Endodermal cell (in vitro differentiated cells): ENCODE measurements around the gene MBLAC1. TPM values are rescaled to one million over a fixed set of nuclear protein-coding genes. Genes with fewer than 3 reads are reported as not detected.

ENCODE experiments used
- DNase-seq: peaks from one replicate; pipeline ENCODE4 v3.0.0-alpha.2; 2017
- H3K27ac ChIP-seq: 2 replicates; pipeline ENCODE4 v1.5.1; 2013; ENCODE audit warnings: mild to moderate bottlenecking, low read depth, low read length, moderate library complexity
- H3K27me3 ChIP-seq: 2 replicates; pipeline ENCODE4 v1.6.1; 2013; ENCODE audit warnings: mild to moderate bottlenecking, low read length, moderate library complexity; ENCODE audit not compliant: insufficient read depth, control insufficient read depth, poor library complexity, severe bottlenecking
- H3K36me3 ChIP-seq: 2 replicates; pipeline ENCODE4 v1.7.0; 2013; ENCODE audit warnings: mild to moderate bottlenecking, low read length, moderate library complexity; ENCODE audit not compliant: control insufficient read depth, insufficient read depth
- H3K4me1 ChIP-seq: one replicate; pipeline ENCODE4 v1.7.0; 2013; ENCODE audit warnings: low read length; ENCODE audit not compliant: control insufficient read depth, insufficient read depth
- H3K4me3 ChIP-seq: 2 replicates; pipeline ENCODE4 v1.5.1; 2013; ENCODE audit warnings: mild to moderate bottlenecking, low read length, moderate library complexity
- H3K9ac ChIP-seq: 2 replicates; pipeline ENCODE4 v1.6.1; 2013; ENCODE audit warnings: mild to moderate bottlenecking, low read length, moderate library complexity; ENCODE audit not compliant: poor library complexity, severe bottlenecking; ENCODE audit errors: extremely low read depth
- H3K9me3 ChIP-seq: 2 replicates; pipeline ENCODE4 v1.6.1; 2013; ENCODE audit warnings: mild to moderate bottlenecking, low read length, moderate library complexity; ENCODE audit not compliant: control insufficient read depth
- H3K27ac Mint-ChIP-seq: 2 replicates; pipeline ENCODE4 v1.8.0; 2020; ENCODE audit warnings: mixed read lengths
- H3K27me3 Mint-ChIP-seq: 2 replicates; pipeline ENCODE4 v1.8.0; 2021; ENCODE audit warnings: mild to moderate bottlenecking, mixed read lengths; ENCODE audit not compliant: insufficient read depth
- H3K36me3 Mint-ChIP-seq: 2 replicates; pipeline ENCODE4 v1.8.0; 2020; ENCODE audit warnings: low read depth, mixed read lengths
- H3K4me1 Mint-ChIP-seq: 2 replicates; pipeline ENCODE4 v1.8.0; 2020; ENCODE audit warnings: mixed read lengths
- H3K4me3 Mint-ChIP-seq: 2 replicates; pipeline ENCODE4 v1.8.0; 2020; ENCODE audit warnings: mild to moderate bottlenecking, moderate library complexity, mixed read lengths
- H3K9me3 Mint-ChIP-seq: 2 replicates; pipeline ENCODE4 v1.8.0; 2020; ENCODE audit warnings: mild to moderate bottlenecking, mixed read lengths
- CTCF ChIP-seq: fragments of 200-600 bp; sonication (generic); conservative IDR thresholded peaks from 2 replicates; pipeline ENCODE4 v1.5.0; 2021; ENCODE audit warnings: antibody characterized with exemption, mild to moderate bottlenecking
- WGBS, 2 experiments: methylation state at CpG; one replicate each; pipeline versions ENCODE4 v1.1.5 to v1.1.7; 2013; ENCODE audit warnings: missing lambda C conversion rate in 2 of 2, mixed read lengths in 1 of 2; ENCODE audit not compliant: insufficient coverage in 1 of 2, insufficient read length in 1 of 2; 5-methylcytosine and 5-hydroxymethylcytosine counted together
- total RNA-seq, 2 donors: library from RNA; stranded (reverse); fragmentation: NEBNext Ultra II Directional in 1 of 2; extraction: Animal tissue kit (Norgen Biotek cat#: 25700) in 1 of 2; gene quantifications; 2 replicates in 1 of 2; 3 replicates in 1 of 2; pipeline ENCODE4 v1.2.1, GENCODE V29; 2021

Gene MBLAC1
- total RNA-seq, 2 donors from 2014 or later = 1.3 to 1.4 TPM

GRCh38 chr7:100093498-100093897 is 33.3 kb upstream of the MBLAC1 start:
- DNase-seq = peak; percentile 66
- Histone ChIP-seq H3K27ac (no peak overlapping the region), H3K4me1 (peaks cover under 1% of the 10 kb centered on the region), H3K9me3 (no peaks in the 10 kb centered on the region), H3K27me3 (no peaks in the 10 kb centered on the region), H3K4me3 (no peak overlapping the region), H3K9ac (no peak overlapping the region), H3K36me3 (peaks cover 82% of the 10 kb centered on the region)
- WGBS, 2 experiments = 91 to 93% methylated on average over 8 to 13 of the region's 13 CpGs
- peaks cover 9% of the 10 kb centered on the region for H3K4me1 Mint-ChIP-seq
- H3K36me3 Mint-ChIP-seq = peaks cover 80% of the 10 kb centered on the region
- no peaks in the 10 kb centered on the region for H3K9me3 Mint-ChIP-seq
- H3K4me3 Mint-ChIP-seq = no peak overlapping the region
- H3K27me3 Mint-ChIP-seq = no peaks in the 10 kb centered on the region
- TF ChIP-seq CTCF = no peak
- H3K27ac Mint-ChIP-seq = peak overlapping the region; percentile 77

GRCh38 chr7:100093925-100094486 is 32.8 kb upstream of the MBLAC1 start:
- Histone ChIP-seq H3K36me3 (peaks cover 88% of the 10 kb centered on the region), H3K9me3 (no peaks in the 10 kb centered on the region), H3K9ac (no peak overlapping the region), H3K4me3 (no peak overlapping the region), H3K4me1 (peaks cover 6% of the 10 kb centered on the region), H3K27me3 (no peaks in the 10 kb centered on the region), H3K27ac (no peak overlapping the region)
- H3K9me3 Mint-ChIP-seq = no peaks in the 10 kb centered on the region
- no peak overlapping the region for H3K4me3 Mint-ChIP-seq
- 89 to 97% methylated on average over 13 to 16 of the region's 16 CpGs for WGBS, 2 experiments
- peaks cover 85% of the 10 kb centered on the region for H3K36me3 Mint-ChIP-seq
- DNase-seq = no peak
- peaks cover 14% of the 10 kb centered on the region for H3K4me1 Mint-ChIP-seq
- H3K27ac Mint-ChIP-seq = peak overlapping the region; percentile 77
- no peaks in the 10 kb centered on the region for H3K27me3 Mint-ChIP-seq
- TF ChIP-seq CTCF = no peak

GRCh38 chr7:100095289-100095688 is 31.5 kb upstream of the MBLAC1 start:
- Histone ChIP-seq H3K9ac (no peak overlapping the region), H3K27ac (no peak overlapping the region), H3K4me1 (peaks cover 6% of the 10 kb centered on the region), H3K9me3 (no peaks in the 10 kb centered on the region), H3K27me3 (no peaks in the 10 kb centered on the region), H3K36me3 (peaks cover 98% of the 10 kb centered on the region), H3K4me3 (no peak overlapping the region)
- WGBS, 2 experiments = 97 to 98% methylated on average over 7 to 9 of the region's 9 CpGs
- peaks cover 17% of the 10 kb centered on the region for H3K4me1 Mint-ChIP-seq
- no peak for DNase-seq
- no peaks in the 10 kb centered on the region for H3K9me3 Mint-ChIP-seq
- H3K4me3 Mint-ChIP-seq = no peak overlapping the region
- peaks cover 97% of the 10 kb centered on the region for H3K36me3 Mint-ChIP-seq
- H3K27me3 Mint-ChIP-seq = no peaks in the 10 kb centered on the region
- peak overlapping the region; percentile 75 for H3K27ac Mint-ChIP-seq
- TF ChIP-seq CTCF = no peak
